Peyer's patch (tissue), 4 donors: ENCODE data around the gene BMPER.

ENCODE experiments used
- POLR2A ChIP-seq, 2 donors: fragments of 450-650 bp; IDR thresholded peaks; one replicate each; pipeline ENCODE4 v1.5.1; 2017; ENCODE audit warnings: antibody characterized with exemption in 2 of 2, mild to moderate bottlenecking in 2 of 2, moderate library complexity in 2 of 2
- TF ChIP-seq, protein P1 (sequence below), 6 experiments: fragments of 450-650 bp in 4 of 6; fragments of 200-600 bp in 2 of 6; sonication (generic) in 1 of 6; IDR thresholded peaks; one replicate each; pipeline ENCODE4 v1.5.1; 2017 to 2019; ENCODE audit warnings: antibody characterized with exemption in 6 of 6, mild to moderate bottlenecking in 3 of 6, moderate library complexity in 1 of 6

DNA sequence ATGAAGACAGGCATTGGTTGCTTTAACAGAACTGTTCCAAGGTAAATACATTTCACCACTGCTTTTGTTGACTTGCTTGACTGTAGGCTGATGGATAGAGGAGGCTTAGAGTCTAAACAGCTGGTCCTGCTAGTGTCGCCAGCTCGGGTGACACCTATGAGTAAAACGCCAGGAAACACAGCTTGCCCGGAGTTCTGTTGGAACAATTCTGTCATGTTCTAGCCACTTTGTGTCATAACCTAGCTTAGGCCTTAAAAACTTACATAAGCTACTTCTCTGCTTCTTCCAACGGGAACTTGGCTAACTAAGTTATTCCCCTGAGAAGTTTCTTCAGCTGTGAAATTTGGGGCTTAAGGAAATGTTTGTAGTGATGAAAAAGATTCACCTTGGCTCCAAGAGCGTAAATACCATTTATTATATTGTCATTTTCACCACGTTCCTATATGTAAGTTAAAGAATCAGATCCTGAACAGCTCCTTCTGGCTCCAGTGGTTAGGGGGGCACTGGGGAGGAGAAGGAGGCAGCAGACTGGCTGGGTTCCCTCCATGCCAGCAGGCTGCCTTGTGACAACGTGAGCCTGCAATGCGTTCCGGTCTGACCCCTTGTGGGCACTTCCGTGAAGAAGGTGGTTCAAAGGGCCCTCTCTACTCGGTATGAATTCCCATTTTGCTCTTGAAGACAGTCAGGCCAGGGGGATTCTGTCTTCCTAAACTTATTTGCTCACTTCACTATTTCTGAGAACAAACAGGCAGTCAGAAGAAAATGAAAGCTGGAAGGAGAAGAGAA is 253.2 kb downstream of the BMPER start:
- no peak for TF ChIP-seq POLR2A (IDR thresholded peaks at IDR 0.05)
- TF ChIP-seq, protein P1, sequence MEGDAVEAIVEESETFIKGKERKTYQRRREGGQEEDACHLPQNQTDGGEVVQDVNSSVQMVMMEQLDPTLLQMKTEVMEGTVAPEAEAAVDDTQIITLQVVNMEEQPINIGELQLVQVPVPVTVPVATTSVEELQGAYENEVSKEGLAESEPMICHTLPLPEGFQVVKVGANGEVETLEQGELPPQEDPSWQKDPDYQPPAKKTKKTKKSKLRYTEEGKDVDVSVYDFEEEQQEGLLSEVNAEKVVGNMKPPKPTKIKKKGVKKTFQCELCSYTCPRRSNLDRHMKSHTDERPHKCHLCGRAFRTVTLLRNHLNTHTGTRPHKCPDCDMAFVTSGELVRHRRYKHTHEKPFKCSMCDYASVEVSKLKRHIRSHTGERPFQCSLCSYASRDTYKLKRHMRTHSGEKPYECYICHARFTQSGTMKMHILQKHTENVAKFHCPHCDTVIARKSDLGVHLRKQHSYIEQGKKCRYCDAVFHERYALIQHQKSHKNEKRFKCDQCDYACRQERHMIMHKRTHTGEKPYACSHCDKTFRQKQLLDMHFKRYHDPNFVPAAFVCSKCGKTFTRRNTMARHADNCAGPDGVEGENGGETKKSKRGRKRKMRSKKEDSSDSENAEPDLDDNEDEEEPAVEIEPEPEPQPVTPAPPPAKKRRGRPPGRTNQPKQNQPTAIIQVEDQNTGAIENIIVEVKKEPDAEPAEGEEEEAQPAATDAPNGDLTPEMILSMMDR (IDR thresholded peaks at IDR 0.05): no peak
